ENCODE data around the gene GTF2H2C_2.
"Not testable (repeated sequence)": the region's sequence is repeated elsewhere in the genome, so short reads cannot be mapped to it uniquely, and the experiment has no call there.

GTF2H2C_2 gene

GRCh38 chr5:70415117-70415516 lies at the start of gene GTF2H2C_2:
Gene GTF2H2C_2, plus strand, starts transcription at chr5:70415368.
- not testable (repeated sequence) for DNase-seq (ENCODE audit: low read depth)

DNA sequence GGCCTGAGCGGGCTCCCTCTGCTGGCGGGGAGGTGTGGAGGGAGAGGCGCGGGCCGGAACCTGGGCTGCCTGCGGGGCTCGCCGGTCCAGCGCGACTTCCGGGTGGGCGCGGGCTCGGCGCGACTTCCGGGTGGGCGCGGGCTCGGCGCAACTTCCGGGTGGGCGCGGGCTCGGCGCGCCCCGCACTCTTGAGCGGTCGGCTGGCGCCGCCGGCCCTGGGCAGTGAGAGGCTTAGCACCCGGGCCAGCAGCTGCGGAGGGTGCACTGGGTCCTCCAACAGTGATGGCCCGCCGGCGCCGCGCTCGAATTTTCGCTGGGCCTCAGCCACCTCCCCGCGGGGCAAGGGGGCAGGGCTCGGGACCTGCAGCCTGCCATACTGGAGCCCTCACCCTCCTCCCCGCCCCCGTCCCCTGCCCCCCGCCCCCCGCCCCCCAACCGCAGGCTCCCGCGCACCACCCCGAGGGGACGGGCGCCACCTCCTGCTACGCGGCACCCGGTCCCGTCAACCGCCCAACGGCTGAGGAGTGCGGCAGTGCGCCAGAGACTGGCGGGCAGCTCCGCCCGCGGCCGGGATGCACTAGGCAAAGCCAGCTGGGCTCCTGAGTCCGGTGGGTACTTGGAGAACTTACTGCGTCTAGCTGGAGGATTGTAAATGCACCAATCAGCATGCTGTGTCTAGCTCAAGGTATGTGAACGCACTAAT lies 14.0 kb upstream of the GTF2H2C_2 start:
- not testable (repeated sequence) for DNase-seq (ENCODE audit: low read depth)

DNA sequence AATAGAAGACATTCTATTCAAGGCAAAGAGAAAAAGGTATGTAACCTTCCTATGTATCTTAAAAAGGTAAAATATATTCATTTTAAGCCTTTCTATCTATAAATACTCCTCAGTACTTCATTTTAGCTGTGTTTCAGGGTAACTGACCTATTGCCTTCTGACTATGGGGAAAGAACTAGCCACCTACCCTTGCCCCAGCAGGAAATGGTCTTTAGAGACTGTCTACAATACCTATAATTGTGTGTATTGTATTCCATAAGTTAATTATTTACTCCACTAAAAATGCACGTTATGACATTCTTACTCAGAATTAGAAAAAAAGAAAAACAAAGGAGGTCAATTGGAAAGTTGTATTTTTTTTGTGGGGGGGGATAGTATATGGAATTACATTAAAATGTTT lies 6.2 kb downstream of the GTF2H2C_2 start:
- not testable (repeated sequence) for DNase-seq (ENCODE audit: low read depth)

DNA sequence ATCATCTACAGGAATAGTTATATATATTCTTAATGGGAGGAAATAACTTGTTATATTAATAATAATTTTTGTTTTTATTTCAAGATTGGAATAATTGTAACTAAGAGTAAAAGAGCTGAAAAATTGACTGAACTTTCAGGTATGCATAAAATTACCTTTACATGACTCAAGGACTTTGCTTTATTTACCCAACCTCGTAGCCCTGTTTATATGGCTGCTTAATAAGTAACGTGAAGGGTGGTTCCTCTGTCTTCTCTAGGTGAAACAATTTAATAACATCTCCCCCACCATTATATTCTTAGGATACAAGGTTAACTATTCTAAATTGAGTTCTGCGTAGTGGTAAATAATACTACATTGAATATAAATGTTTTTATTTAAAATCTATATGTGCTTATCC lies 8.0 kb downstream of the GTF2H2C_2 start:
- not testable (repeated sequence) for DNase-seq (ENCODE audit: low read depth)

DNA sequence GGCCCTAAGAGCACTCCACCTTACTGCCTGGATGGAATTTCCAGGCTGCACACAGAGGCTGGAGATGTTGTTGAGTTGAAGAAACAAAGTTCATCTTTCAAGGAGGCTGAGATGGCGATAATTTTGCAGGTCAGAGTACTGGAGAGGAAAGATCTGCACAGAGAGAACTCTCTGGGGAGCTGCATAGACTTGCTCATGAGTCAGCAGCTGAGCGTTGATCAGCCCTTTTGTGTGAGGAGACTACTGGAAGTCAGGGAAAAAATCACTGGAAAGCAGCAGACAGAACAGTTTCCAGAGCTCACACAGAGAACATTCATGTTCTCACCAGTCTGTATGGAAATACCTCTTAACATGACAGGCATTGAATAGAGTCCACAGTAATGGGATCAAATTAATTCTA lies 23.4 kb downstream of the GTF2H2C_2 start:
- not testable (repeated sequence) for DNase-seq (ENCODE audit: low read depth)

- DNase-seq (ENCODE audit: low read depth), result not testable (repeated sequence)
Measured at GRCh38 chr5:70449565-70449964, 34.4 kb downstream of the GTF2H2C_2 start.

DNA sequence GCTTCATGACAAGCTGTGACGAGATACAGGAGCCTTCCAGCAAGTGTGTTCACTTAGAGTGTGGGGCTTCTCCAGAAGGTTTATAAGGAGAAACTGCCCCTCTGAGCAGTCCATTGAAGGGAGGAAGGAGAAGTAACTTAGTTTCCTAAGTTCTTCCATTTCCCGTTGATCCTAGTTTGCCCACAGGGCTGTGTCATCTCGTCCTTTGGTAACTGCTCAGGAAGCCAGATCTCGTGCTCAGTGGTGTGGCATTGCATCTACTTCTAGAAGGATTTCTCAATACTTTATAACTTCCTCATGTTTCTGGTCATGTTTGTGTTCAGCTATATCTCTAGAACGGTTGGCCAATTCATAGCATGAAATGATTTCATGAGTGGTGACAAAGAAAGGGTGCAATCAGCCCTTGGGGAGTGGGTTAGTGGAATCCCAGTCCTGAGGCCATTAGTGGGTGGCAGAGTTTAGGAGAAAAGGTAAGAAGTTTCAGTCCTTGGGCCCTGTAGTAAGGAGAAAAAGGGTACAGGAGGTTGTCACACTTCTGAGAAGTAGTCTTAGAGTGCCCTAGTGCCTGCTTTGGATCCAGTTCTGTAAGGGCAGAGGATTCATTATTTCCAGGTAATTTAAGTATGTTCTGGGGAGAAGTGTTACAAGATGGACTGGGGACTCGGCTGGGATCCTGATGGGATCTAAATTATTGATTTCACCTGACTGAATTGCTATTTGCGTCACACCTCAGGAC lies 36.2 kb downstream of the GTF2H2C_2 start:
- not testable (repeated sequence) for DNase-seq (ENCODE audit: low read depth)

DNA sequence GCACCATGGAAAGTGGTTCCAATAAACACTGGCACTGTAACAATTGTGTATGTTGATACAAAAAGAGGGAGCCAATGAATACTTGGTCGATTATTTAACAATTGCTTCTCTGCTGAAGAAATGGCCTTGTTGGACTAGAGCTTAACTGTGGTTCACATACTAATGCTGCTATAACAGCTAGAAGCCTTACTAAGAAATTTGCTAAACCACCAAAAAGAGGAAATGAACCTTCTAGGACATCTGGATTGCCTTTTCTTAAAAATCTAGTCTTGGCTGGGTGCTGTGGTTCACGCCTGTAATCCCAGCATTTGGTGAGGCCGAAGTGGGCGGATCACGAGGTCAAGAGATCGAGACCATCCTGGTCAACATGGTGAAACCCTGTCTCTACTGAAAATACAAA lies 41.9 kb downstream of the GTF2H2C_2 start:
- not testable (repeated sequence) for DNase-seq (ENCODE audit: low read depth)

DNA sequence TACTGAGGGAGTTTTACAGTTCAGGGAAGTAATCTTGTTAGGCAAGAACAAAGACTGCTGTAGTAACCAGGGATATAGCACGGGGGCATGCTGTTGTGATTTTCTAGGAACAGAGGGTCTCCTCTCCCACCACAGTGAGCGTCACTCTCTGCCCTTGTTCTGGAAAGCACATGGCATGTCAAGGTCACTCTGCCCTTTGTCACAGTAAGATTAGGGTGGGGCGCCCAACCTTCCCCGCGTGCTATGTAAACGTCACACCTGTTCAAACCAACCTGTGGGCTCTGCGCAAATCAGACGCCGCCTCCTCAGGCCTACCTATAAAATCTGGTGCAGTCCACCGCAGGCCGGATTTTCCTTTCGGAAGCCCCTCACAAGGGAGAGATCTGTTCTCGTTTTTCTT lies 44.0 kb downstream of the GTF2H2C_2 start:
- not testable (repeated sequence) for DNase-seq (ENCODE audit: low read depth)

DNA sequence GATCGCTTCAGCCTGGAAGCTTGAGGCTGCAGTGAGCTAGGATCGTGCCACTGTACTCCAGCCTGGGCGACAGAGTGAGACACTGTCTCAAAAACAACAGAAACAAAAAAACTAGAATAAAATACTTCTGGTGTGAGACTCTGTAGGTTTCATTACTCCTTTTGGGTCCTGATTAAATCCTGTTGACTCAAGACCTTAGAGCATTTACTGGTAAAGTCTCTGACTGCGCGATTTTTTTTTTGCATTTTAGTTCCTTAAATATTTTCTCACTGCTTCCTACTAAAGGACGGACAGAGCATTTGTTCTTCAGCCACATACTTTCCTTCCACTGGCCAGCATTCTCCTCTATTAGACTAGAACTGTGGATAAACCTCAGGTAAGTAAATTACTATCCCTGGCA lies 46.8 kb downstream of the GTF2H2C_2 start:
- not testable (repeated sequence) for DNase-seq (ENCODE audit: low read depth)

DNA sequence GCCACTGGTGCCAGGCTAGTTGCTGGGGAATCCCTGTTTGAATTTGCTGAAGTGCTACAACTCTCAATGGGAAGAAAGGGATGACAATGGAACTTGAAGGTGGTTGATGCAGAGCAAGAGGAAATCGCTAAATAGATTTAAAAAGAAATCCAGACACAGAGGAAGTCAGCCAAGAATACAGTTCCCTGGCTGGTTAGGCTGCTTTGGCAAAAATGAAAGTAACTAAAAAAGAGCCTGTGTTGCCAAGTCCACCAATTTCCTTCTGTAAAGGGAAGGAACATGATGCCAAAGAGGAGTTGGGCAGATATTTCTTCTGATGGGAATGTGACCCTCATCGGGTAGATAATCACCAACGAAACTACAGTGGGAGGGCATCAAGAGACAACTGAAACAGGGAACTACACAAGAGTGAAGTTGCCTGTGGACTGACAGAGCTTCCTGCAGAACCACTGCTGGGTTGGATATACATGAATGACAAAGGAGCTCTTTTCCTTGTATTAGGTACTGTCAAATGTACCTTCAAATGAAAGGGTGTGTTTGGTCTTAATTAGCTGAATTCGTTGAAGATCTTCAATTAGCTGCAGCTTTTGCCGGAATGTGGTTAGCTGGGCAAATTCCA lies 49.0 kb downstream of the GTF2H2C_2 start:
- not testable (repeated sequence) for DNase-seq (ENCODE audit: low read depth)

DNA sequence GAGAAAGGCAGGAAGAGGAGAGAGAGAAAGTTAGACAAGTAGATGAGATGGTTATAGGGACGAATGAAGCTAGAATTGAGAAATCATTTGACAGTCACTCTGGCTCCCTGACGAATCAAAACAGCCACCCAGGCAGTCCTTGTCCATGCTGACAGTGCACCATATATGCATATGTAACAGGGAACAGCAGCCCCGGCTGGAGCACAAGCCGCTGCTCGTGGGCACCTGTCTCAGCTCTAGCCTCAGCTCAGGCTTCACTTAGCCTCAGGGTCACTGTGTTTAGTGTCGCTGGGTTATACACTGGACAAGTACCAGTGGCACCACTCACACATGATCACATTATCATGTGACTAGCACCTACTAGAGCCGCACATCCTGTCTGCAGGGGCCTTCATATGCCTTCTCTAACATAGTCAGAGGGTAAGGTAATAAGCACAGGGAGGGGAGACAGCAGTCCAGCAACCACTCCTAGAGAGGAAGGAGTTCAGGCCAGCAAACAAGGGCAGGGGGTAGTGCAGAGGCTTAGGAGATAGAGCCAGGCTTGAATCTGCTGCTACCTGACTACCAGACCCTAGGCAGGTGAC lies 54.9 kb downstream of the GTF2H2C_2 start:
- DNase-seq (ENCODE audit: low read depth), result not testable (repeated sequence)
